ENCODE data around the gene PARD6B. TPM values are rescaled to one million over a fixed set of nuclear protein-coding genes. Genes with fewer than 3 reads are reported as not detected.
"Not testable (repeated sequence)": the region's sequence is repeated elsewhere in the genome, so short reads cannot be mapped to it uniquely, and the experiment has no call there.

The PARD6B gene
- total and polyA plus RNA-seq, 2 donors, result 0.52 to 11.7 TPM

- H3K36me3 ChIP-seq (ENCODE audit: insufficient read depth), result no peaks in the 10 kb centered on the region
- no peaks in the 10 kb centered on the region for H3K4me1 ChIP-seq (ENCODE audit: insufficient read depth)
- 57% methylated on average over 14 of the region's 14 CpGs for WGBS
- H3K27ac ChIP-seq (ENCODE audit: low read depth), result no peak overlapping the region
- DNase-seq (ENCODE audit: extremely low spot score), result no peak
- no peak overlapping the region for H3K4me3 ChIP-seq (ENCODE audit: low read depth, low read length)
Observed at GRCh38 chr20:50792708-50793574, 61.6 kb downstream of the PARD6B start.

- H3K36me3 ChIP-seq (ENCODE audit: insufficient read depth); DNase-seq (ENCODE audit: extremely low spot score); H3K27ac ChIP-seq (ENCODE audit: low read depth); H3K4me1 ChIP-seq (ENCODE audit: insufficient read depth); H3K4me3 ChIP-seq (ENCODE audit: low read depth, low read length): not testable (repeated sequence)
- WGBS, result 76% methylated on average over 13 of the region's 13 CpGs
Observed at GRCh38 chr20:50793575-50794016, 62.2 kb downstream of the PARD6B start.

- H3K36me3 ChIP-seq (ENCODE audit: insufficient read depth), result no peaks in the 10 kb centered on the region
- DNase-seq (ENCODE audit: extremely low spot score), result no peak
- 10% methylated on average over 35 of the region's 35 CpGs for WGBS
- H3K4me3 ChIP-seq (ENCODE audit: low read depth, low read length), result peak overlapping the region; percentile 79
- no peak overlapping the region for H3K27ac ChIP-seq (ENCODE audit: low read depth)
- H3K4me1 ChIP-seq (ENCODE audit: insufficient read depth), result no peaks in the 10 kb centered on the region
Observed at GRCh38 chr20:50794181-50794845, 62.9 kb downstream of the PARD6B start.

GRCh38 chr20:50794846-50795634 is 63.7 kb downstream of the PARD6B start, which contains the start of gene BCAS4:
TSS of gene BCAS4 (plus strand) at chr20:50795061. CDS start at chr20:50795084, 23 bp downstream.
- Histone ChIP-seq H3K4me3 (ENCODE audit: low read depth, low read length) (peak within 1 kb of the TSS; percentile 79), H3K4me1 (ENCODE audit: insufficient read depth) (no peaks in the 10 kb centered on the region), H3K36me3 (ENCODE audit: insufficient read depth) (no peaks in the 10 kb centered on the region), H3K27ac (ENCODE audit: low read depth) (peak within 1 kb of the TSS; percentile 3)
- DNase-seq (ENCODE audit: extremely low spot score), result no peak
- WGBS, result under 1% methylated on average over 92 of the region's 92 CpGs

- 91% methylated on average over 4 of the region's 4 CpGs for WGBS
- no peaks in the 10 kb centered on the region for H3K36me3 ChIP-seq (ENCODE audit: insufficient read depth)
- no peak overlapping the region for H3K4me3 ChIP-seq (ENCODE audit: low read depth, low read length)
- H3K4me1 ChIP-seq (ENCODE audit: insufficient read depth), result no peaks in the 10 kb centered on the region
- DNase-seq (ENCODE audit: extremely low spot score), result no peak
- no peak overlapping the region for H3K27ac ChIP-seq (ENCODE audit: low read depth)
Observed at GRCh38 chr20:50797142-50797541, 65.8 kb downstream of the PARD6B start.

GRCh38 chr20:50798650-50799049 is 67.3 kb downstream of the PARD6B start:
- no peak overlapping the region for H3K4me3 ChIP-seq (ENCODE audit: low read depth, low read length)
- 90% methylated on average over 7 of the region's 7 CpGs for WGBS
- H3K4me1 ChIP-seq (ENCODE audit: insufficient read depth), result no peaks in the 10 kb centered on the region
- H3K27ac ChIP-seq (ENCODE audit: low read depth), result no peak overlapping the region
- no peaks in the 10 kb centered on the region for H3K36me3 ChIP-seq (ENCODE audit: insufficient read depth)
- no peak for DNase-seq (ENCODE audit: extremely low spot score)

DNA sequence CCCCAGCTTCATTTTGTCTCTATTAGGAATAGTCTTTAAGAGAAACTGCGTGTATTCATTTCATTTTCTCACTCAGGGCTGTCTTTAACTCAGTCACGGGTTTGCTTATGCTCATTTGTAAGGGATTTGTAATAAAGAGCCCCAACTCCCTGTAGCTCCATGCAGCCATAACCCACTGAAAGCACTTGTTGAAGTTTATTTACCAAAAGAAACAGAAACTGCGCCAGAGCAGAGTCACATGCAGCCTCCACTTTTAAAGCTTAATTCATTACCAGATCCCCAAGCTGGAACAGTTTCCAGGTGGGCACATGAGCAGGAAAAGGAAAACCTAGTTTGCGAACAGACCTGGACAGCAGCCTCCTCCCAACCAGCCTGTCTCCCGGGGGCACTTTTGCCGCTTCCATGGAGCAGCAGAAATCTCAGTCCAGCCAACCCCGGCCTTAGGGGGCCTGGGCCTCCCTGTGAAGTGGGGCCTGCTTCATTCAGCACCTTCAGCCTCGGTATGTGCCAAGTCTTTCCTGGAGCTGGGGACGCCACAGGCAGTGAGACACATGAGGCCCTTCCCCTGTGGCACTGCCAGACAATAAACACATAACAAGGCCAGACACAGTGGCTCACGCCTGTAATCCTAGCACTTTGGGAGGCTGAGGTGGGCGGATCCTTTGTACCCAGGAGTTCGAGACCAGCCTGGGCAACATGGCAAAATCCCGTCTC is 68.0 kb downstream of the PARD6B start:
- H3K4me3 ChIP-seq (ENCODE audit: low read depth, low read length), result no peak overlapping the region
- 81% methylated on average over 13 of the region's 13 CpGs for WGBS
- no peaks in the 10 kb centered on the region for H3K36me3 ChIP-seq (ENCODE audit: insufficient read depth)
- no peak for DNase-seq (ENCODE audit: extremely low spot score)
- no peak overlapping the region for H3K27ac ChIP-seq (ENCODE audit: low read depth)
- no peaks in the 10 kb centered on the region for H3K4me1 ChIP-seq (ENCODE audit: insufficient read depth)

DNA sequence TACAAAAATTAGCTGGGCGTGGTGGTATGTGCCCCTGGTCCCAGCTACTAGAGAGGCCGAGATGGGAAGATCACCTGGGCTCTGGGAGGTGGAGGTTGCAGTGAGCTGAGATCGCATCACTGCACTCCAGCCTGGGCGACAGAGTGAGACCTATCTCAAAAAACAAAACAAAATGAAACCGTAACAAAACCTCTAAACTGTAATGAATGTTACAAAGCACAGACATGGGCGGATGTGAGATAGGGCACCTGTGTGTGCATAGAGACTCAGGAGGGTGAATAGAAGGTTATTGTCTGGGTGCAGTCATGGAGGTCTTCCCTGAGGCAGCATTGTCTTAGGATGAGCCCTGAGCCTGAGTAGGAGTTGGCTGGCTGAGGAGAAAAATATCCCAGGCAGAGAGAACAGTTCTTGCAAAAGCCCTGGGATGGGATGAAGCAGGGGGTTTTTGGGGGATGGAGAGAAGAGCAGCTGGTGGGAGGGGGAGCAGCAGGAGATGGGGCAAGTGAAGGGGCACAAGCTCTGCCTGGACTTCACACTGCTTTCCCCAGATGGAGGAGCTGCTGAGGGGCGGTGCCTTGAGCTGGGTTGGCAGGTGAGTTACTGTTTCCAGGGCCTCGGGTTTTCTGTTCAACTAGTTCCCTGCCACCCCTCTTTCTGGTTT is 68.6 kb downstream of the PARD6B start:
- H3K4me3 ChIP-seq (ENCODE audit: low read depth, low read length), result no peak overlapping the region
- H3K36me3 ChIP-seq (ENCODE audit: insufficient read depth), result no peaks in the 10 kb centered on the region
- H3K4me1 ChIP-seq (ENCODE audit: insufficient read depth), result no peaks in the 10 kb centered on the region
- WGBS, result 93% methylated on average over 8 of the region's 8 CpGs
- no peak overlapping the region for H3K27ac ChIP-seq (ENCODE audit: low read depth)
- DNase-seq (ENCODE audit: extremely low spot score), result no peak

GRCh38 chr20:50800986-50801746 is 69.8 kb downstream of the PARD6B start:
- H3K4me1 ChIP-seq (ENCODE audit: insufficient read depth); H3K4me3 ChIP-seq (ENCODE audit: low read depth, low read length); H3K27ac ChIP-seq (ENCODE audit: low read depth); DNase-seq (ENCODE audit: extremely low spot score); H3K36me3 ChIP-seq (ENCODE audit: insufficient read depth): not testable (repeated sequence)
- WGBS, result 97% methylated on average over 13 of the region's 13 CpGs

GRCh38 chr20:50801747-50802125 is 70.4 kb downstream of the PARD6B start:
- Histone ChIP-seq H3K27ac (ENCODE audit: low read depth) (no peak overlapping the region), H3K4me3 (ENCODE audit: low read depth, low read length) (no peak overlapping the region), H3K36me3 (ENCODE audit: insufficient read depth) (no peaks in the 10 kb centered on the region), H3K4me1 (ENCODE audit: insufficient read depth) (no peaks in the 10 kb centered on the region)
- WGBS, result 80% methylated on average over 5 of the region's 5 CpGs
- no peak for DNase-seq (ENCODE audit: extremely low spot score)

- H3K27ac ChIP-seq (ENCODE audit: low read depth), result no peak overlapping the region
- 94% methylated on average over 8 of the region's 8 CpGs for WGBS
- no peak for DNase-seq (ENCODE audit: extremely low spot score)
Observed at GRCh38 chr20:50802289-50802688, 70.9 kb downstream of the PARD6B start.

More at GRCh38 chr20:50802289-50802688, 70.9 kb downstream of the PARD6B start:
- Histone ChIP-seq H3K36me3 (ENCODE audit: insufficient read depth) (no peaks in the 10 kb centered on the region), H3K4me1 (ENCODE audit: insufficient read depth) (no peaks in the 10 kb centered on the region), H3K4me3 (ENCODE audit: low read depth, low read length) (no peak overlapping the region)

All from urinary bladder (tissue), 4 donors.